Breast epithelium (tissue), 3 donors: Measurements from ENCODE around the gene SLC35A1.

ENCODE experiments used
- POLR2A ChIP-seq: fragments of 450-650 bp; IDR thresholded peaks from one replicate; pipeline ENCODE4 v1.6.1; 2016; ENCODE audit warnings: antibody characterized with exemption, mild to moderate bottlenecking, moderate library complexity
- POLR2AphosphoS5 ChIP-seq, 3 donors: sonication (generic); formaldehyde crosslinking; IDR thresholded peaks; one replicate each; pipeline ENCODE4 v1.6.1; 2017; ENCODE audit warnings: antibody characterized with exemption in 3 of 3
- TF ChIP-seq, protein P1 (sequence below), 3 donors: fragments of 450-650 bp; IDR thresholded peaks; one replicate each; pipeline ENCODE4 v1.5.1; 2016 to 2017; ENCODE audit warnings: antibody characterized with exemption in 3 of 3, mild to moderate bottlenecking in 3 of 3, moderate library complexity in 3 of 3

DNA sequence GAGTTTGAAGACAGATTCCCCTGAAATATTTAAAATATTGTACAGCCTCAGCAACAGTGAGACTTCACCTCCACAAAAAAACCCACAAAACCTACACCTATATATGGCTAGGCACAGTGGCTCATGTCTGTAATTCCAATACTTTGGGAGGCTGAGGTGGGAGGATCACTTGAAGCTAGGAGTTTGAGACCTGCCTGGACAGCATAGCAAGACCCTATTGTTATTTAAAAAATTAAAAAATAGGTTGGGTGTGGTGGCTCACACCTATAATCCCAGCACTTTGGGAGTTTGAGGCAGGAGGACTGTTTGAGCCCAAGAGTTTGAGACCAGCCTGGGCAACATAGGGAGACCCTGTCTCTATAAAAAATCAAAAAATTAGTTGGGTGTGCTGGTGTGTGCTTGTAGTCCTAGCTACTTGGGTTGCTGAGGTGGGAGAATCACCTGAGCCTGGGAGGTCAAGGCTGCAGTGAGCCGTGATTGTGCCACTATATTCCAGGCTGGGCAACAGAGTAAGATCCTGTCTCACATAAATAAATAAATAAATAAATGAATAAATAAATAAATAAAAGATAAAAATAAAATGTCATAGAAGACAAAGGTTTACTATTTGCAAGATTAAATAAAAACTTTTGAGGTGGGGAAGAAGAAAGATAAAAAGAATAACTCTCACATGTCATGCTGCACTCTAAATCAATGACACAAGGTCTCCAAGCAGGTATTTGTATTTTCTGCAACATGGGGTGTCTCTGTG is 65.9 kb downstream of the SLC35A1 start:
- TF ChIP-seq, protein P1, sequence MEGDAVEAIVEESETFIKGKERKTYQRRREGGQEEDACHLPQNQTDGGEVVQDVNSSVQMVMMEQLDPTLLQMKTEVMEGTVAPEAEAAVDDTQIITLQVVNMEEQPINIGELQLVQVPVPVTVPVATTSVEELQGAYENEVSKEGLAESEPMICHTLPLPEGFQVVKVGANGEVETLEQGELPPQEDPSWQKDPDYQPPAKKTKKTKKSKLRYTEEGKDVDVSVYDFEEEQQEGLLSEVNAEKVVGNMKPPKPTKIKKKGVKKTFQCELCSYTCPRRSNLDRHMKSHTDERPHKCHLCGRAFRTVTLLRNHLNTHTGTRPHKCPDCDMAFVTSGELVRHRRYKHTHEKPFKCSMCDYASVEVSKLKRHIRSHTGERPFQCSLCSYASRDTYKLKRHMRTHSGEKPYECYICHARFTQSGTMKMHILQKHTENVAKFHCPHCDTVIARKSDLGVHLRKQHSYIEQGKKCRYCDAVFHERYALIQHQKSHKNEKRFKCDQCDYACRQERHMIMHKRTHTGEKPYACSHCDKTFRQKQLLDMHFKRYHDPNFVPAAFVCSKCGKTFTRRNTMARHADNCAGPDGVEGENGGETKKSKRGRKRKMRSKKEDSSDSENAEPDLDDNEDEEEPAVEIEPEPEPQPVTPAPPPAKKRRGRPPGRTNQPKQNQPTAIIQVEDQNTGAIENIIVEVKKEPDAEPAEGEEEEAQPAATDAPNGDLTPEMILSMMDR (IDR thresholded peaks at IDR 0.05), result no peak
- TF ChIP-seq POLR2AphosphoS5 (IDR thresholded peaks at IDR 0.05), result no peak
- TF ChIP-seq POLR2A, result no peak
